Stimulated activated CD8-positive, alpha-beta memory T cell treated with anti-CD3 and anti-CD28 coated beads, Interleukin-7, amount 100 ng/mL, for 48 hours (primary cell): ENCODE measurements around the gene GLB1L3.
"Not testable (repeated sequence)": the region's sequence is repeated elsewhere in the genome, so short reads cannot be mapped to it uniquely, and the experiment has no call there.

Source experiments
- DNase-seq, 2 donors: peaks; one replicate each; pipeline ENCODE4 v3.0.0-alpha.2; 2020; ENCODE audit warnings: low read depth in 1 of 2; ENCODE audit errors: extremely low read depth in 1 of 2

The GLB1L3 gene

GRCh38 chr11:134341805-134342571, 65.8 kb downstream of the GLB1L3 start:
- no peak for DNase-seq

- DNase-seq: no peak
Observed at GRCh38 chr11:134342572-134343340, 66.6 kb downstream of the GLB1L3 start.

GRCh38 chr11:134343646-134344045, 67.5 kb downstream of the GLB1L3 start:
- no peak for DNase-seq

- DNase-seq: not testable (repeated sequence)
Observed at GRCh38 chr11:134344497-134345236, 68.5 kb downstream of the GLB1L3 start.

- DNase-seq: no peak
Observed at GRCh38 chr11:134345237-134345550, 69.0 kb downstream of the GLB1L3 start.

GRCh38 chr11:134346101-134346975, 70.2 kb downstream of the GLB1L3 start:
- DNase-seq: no peak

GRCh38 chr11:134346976-134347350, 70.8 kb downstream of the GLB1L3 start:
- DNase-seq: no peak

GRCh38 chr11:134347441-134347840, 71.3 kb downstream of the GLB1L3 start:
- no peak for DNase-seq

- no peak for DNase-seq
Observed at GRCh38 chr11:134349109-134349801, 73.1 kb downstream of the GLB1L3 start.

- DNase-seq: no peak
Observed at GRCh38 chr11:134349802-134350355, 73.7 kb downstream of the GLB1L3 start.

- DNase-seq: no peak
Observed at GRCh38 chr11:134350381-134350780, 74.2 kb downstream of the GLB1L3 start.

- DNase-seq: no peak
Observed at GRCh38 chr11:134352111-134352510, 75.9 kb downstream of the GLB1L3 start.

GRCh38 chr11:134355136-134355535, 79.0 kb downstream of the GLB1L3 start:
- DNase-seq: no peak

- DNase-seq: no peak
Observed at GRCh38 chr11:134355656-134356055, 79.5 kb downstream of the GLB1L3 start.

- no peak for DNase-seq
Observed at GRCh38 chr11:134356656-134357544, 80.7 kb downstream of the GLB1L3 start.

GRCh38 chr11:134357545-134357839, 81.3 kb downstream of the GLB1L3 start:
- DNase-seq: no peak

- DNase-seq: no peak
Observed at GRCh38 chr11:134358165-134358855, 82.1 kb downstream of the GLB1L3 start.

GRCh38 chr11:134358856-134359490, 82.8 kb downstream of the GLB1L3 start:
- no peak for DNase-seq
